Retinal pigment epithelial cell (primary cell): Measurements from ENCODE around the gene ANKS1B.
"Not testable (repeated sequence)": the region's sequence is repeated elsewhere in the genome, so short reads cannot be mapped to it uniquely, and the experiment has no call there.

ENCODE experiments used
- DNase-seq: peaks from one replicate; pipeline ENCODE4 v3.0.0-alpha.2; 2010; ENCODE audit warnings: low read depth
- H3K4me3 ChIP-seq: 2 replicates; pipeline ENCODE4 v1.5.1; 2011; ENCODE audit warnings: mild to moderate bottlenecking, low read length, control low read depth, moderate library complexity
- TF ChIP-seq, protein P1 (sequence below): conservative IDR thresholded peaks from 2 replicates; pipeline ENCODE4 v1.5.1; 2011; ENCODE audit warnings: low read depth, low read length, control low read depth, inconsistent platforms

The ANKS1B gene

DNA sequence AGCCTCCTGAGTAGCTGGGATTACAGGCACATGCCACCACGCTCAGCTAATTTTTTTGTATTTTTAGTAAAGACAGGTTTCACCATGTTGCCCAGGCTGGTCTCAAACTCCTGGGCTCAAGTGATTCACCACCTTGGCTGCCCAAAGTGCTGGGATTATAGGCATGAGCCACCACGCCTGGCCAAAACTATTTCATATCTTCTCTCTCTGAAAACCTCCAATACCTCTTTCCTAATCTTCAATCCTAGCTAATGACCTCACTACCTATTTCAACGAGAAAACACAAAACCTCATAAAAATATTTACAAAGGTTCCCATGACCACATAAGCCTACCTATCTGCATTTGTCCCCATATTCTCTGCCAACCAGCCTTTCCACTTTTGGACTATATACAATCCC, 32.3 kb upstream of the ANKS1B start:
- peak; percentile 1 for DNase-seq
- TF ChIP-seq, protein P1, sequence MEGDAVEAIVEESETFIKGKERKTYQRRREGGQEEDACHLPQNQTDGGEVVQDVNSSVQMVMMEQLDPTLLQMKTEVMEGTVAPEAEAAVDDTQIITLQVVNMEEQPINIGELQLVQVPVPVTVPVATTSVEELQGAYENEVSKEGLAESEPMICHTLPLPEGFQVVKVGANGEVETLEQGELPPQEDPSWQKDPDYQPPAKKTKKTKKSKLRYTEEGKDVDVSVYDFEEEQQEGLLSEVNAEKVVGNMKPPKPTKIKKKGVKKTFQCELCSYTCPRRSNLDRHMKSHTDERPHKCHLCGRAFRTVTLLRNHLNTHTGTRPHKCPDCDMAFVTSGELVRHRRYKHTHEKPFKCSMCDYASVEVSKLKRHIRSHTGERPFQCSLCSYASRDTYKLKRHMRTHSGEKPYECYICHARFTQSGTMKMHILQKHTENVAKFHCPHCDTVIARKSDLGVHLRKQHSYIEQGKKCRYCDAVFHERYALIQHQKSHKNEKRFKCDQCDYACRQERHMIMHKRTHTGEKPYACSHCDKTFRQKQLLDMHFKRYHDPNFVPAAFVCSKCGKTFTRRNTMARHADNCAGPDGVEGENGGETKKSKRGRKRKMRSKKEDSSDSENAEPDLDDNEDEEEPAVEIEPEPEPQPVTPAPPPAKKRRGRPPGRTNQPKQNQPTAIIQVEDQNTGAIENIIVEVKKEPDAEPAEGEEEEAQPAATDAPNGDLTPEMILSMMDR: no peak
- no peak overlapping the region for H3K4me3 ChIP-seq

DNA sequence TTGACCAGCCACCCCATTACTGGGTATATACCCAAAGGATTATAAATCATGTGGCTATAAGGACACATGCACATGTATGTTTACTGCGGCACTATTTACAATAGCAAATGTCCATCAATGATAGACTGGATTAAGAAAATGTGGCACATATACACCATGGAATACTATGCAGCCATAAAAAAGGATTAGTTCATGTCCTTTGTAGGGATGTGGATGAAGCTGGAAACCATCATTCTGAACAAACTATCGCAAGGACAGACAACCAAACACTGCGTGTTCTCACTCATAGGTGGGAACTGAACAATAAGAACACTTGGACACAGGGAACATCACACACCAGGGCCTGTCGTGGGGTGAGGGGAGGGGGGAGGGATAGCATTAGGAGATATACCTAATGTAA, 31.6 kb upstream of the ANKS1B start:
- not testable (repeated sequence) for H3K4me3 ChIP-seq, DNase-seq

DNA sequence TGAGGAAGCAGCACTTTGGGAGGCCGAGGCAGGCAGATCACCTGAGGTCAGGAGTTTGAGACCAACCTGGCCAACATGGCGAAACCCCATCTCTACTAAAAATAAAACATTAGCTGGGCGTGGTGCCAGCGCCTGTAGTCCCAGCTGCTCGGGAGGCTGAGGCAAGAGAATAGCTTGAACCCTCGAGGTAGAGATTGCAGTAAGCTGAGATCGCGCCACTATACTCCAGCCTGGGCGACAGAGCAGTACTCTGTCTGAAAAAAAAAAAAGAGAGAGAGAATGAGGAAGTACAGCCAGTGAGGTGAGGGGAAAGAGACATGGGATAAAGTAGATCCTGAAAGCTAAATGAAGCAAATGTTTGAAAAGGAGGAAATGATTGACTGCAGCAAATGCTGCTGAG, 21.1 kb upstream of the ANKS1B start:
- DNase-seq, H3K4me3 ChIP-seq: not testable (repeated sequence)

DNA sequence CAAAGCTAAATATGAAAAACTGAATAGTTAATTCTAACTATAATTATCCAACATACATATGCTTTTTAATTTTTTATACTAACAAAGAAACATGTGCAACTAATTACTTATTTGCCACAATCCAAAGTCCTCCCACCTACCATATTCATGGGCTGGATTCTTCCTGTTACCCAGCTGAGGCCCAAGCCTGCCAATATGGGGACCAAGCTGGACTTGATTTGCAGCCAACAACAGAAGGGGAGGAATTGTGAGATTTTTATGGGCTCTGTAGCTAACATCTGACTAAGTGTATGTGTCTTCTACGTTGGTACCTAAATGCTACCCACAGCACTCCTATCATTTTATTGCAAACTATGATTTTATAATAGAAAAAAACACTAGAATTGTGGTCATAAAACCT, 13.1 kb upstream of the ANKS1B start:
- DNase-seq: no peak
- TF ChIP-seq, protein P1: no peak
- no peak overlapping the region for H3K4me3 ChIP-seq

DNA sequence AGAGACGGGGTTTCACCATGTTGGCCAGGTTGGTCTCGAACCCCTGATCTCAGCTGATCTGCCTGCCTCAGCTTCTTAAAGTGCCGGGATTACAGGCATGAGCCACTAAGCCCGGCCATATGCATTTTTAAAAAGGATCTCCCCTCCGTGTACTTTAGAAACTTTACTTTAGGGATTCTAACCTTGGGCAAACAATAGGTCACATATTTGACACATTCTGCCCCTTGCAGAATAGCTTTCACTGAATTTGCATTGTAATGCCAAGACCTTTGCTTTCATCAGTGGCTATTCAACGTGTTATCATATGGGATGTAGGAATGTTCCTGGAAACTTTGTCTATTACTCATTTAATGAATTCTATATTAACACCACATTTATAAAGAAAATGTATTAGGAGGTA, 11.4 kb upstream of the ANKS1B start:
- H3K4me3 ChIP-seq: no peak overlapping the region
- no peak for DNase-seq
- TF ChIP-seq, protein P1: no peak

DNA sequence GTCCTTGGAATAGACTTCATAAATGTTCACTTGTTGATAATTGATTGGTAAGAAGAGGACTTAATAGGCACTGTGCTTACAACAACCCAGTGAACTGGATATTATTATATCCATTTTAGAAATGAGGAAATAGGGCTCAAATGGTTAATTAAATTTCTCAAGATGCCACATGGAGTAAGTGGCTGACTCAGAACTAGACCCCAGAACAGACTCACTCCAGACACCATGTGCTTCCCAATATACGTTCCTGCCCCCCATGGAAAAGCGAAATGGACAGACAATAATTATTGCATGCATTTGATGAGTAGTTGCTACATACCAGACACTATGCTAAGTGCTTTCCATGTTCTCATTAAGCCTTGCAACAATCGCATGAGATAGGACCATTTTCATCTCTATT, 895 bp upstream of the ANKS1B start:
- H3K4me3 ChIP-seq: peak overlapping the region; percentile 70
- TF ChIP-seq, protein P1: no peak
- DNase-seq: no peak

DNA sequence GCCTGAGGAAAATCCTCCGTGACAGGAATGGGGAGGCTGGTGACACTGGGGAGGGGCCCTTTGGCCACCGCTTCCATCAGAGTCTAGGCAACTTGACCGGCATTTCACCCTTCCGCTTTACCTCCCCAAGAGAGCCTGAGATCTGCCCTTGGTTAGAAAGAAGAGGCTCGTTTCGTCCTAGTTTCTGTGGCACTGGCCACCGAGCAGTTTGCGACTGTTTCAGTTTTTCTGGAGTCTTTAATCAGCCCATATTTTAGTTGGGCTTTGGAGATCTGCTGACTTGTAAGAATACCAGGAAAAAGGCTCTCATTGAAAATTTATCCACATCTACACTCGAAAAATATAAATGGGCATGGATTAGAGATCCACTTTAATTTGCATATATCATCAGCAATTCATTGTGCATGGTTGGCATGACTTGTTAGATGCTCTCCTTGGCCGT, 414 bp upstream of the ANKS1B start:
- DNase-seq: no peak
- peak overlapping the region; percentile 70 for H3K4me3 ChIP-seq
- TF ChIP-seq, protein P1: no peak

DNA sequence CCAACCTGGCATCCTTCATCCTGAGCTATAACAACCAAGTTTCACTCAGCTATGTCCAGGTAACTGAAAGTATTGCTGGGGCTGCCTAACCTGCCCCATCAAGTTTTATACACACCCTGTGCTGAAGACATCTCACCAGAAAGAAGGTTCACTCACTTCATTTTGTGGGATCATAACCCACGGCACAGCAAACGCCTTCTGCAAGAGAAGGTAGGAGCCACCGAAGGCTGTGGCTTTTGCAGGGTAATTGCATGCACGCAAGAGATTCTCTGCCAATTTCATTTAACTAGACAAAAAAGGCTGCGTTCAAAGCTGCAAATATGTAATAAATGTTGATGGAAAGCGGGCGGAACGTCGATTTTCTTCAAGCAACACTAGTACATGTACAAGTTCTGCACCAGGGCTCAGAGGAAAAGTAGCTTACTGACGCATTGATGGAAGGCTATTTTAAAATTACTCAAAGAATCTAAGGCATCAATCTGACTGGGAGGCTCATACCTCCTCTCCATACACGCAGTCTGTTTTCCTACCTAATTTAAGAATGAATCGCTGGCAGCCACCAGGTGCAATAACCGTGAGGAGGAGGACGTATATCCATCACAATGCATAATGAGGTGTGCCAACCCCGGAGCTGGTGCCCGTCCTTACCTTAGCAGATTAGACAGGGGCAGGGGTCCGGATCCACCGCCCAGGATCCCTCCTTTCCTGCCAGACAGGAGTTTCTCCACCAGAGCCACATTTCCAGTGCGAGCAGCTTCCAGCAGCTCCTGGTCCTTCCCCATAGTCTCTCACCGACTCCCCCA, 1.1 kb downstream of the ANKS1B start:
- TF ChIP-seq, protein P1: no peak
- peak overlapping the region; percentile 55 for H3K4me3 ChIP-seq
- DNase-seq: no peak
